Stimulated activated CD8-positive, alpha-beta memory T cell treated with anti-CD3 and anti-CD28 coated beads, Interleukin-12 subunit alpha, Interleukin-12 subunit beta, amount 100 ng/mL, for 24 hours (primary cell): ENCODE results near the gene B9D2.

Experiments
- DNase-seq: peaks from one replicate; pipeline ENCODE4 v3.0.0-alpha.2; 2020; ENCODE audit errors: extremely low read depth

The B9D2 gene

DNA sequence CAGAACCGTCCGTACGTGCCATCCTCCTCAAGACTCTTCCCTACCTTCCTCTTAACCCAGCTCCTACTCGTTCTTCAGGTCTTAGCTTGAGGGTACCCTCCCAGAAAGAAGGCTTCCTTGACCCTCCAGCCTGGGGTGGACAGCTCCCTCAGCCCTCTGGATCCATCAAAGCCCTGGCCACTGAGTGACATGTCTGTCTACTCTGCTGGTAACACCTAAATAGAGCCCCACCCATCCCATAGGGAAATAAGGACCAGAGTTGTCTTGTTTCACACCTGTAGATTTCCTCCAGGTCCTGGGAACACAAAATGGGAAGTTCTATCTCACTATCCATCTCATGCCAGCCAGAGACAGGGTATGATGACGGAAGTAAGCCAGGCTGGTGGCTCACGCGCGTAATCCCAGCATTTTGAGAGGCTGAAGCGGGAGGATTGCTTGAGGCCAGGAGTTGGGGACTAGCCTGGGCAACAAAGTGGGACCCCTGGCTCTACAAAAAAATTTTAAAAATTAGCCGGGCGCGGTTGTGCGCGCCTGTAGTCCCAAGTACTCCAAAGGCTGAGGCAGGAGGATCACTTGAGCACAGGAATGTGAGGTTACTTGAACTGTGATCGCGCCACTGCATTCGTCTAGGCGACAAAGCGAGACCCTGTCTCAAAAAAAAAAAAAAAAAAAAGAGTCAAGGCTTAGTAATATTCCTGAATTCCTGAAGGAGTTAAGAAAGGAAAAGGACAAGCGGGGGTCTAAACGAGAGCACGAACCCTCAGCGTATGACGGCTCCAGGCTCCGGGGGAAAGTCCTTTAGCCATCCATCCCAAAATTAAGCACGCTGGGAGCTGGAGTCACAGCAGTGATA lies 54.5 kb downstream of the B9D2 start:
- DNase-seq = no peak

GRCh38 chr19:41308450-41309179 lies 55.3 kb downstream of the B9D2 start:
- peak; percentile 81 for DNase-seq

GRCh38 chr19:41307954-41308449 lies 55.9 kb downstream of the B9D2 start:
- DNase-seq = no peak

DNA sequence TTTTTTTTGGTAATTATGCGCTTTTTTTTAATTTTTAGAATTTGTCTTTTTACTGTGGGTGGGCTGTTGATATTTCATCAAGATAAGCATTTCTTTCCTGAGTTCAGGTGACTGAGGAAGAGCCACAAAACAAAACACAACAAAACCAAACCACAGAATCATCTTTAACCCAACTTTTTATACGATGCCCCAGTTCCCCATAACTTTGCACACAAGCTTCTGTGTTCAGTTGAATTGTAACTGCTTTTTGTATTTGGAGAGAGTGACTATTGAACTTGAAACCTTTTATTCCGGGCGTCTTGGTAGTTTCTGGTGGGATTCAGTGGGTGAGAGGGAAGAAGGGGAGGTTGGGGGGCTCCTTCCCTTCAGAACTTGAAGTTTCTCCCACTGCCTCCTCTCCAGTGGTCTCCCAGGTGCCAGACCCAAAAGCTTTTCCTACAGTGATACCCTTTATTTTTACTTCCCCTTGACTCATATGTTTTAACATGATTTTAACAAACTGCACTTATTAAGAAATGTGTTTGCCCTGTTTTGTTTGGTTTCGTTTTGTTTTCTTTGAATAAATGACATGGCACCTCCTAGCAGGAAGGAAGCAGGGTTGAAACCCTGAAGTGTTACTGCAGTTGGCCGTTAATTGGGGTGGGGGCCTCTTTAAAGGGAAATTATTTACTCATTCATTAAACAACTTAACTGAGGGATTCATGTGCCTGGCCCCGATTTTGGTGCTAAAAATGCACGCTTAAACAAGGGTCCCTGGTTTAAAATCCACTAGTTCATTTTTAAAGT lies 56.7 kb downstream of the B9D2 start:
- DNase-seq = no peak

GRCh38 chr19:41305927-41306793 lies 57.8 kb downstream of the B9D2 start:
- no peak for DNase-seq

DNA sequence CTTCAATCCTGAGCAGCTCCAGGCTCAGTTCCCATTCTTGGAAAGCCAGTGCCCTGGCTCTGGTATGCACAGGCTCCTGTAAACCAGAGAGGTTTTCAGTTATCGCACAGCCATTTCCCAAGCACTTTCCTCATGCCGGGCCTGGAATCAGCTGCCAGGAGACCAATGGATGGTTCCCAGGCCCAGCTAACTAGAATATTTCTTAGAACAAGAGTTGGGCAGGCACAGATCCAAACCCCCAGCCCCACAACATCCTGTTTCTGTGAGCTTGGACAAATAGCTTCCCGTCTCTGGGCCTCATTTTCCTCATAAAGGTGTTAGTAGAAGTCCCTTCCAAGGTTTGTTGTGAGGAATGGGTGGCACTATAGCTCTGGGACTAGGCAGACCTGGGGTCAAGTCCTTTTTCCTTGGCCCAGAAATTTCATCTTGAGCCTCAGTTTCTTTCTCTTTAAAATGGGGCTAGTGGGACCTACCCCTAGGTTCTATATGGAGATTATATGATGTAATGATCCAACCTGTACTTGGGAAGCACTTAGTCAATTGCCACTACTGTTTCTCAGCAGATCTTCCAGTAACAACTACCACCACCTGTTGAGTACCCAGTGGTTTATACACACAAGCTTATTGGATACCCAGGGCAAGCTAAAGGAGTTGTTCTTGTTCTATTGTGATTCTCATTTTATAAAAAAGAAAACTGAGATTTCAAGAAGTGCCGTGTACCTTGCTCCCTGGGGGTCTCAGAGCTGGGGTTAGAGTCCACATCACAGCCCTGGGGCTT lies 59.1 kb downstream of the B9D2 start:
- DNase-seq = no peak
